ENCODE data around the gene PELO.
A peak's percentile ranks its signal among the peaks of the same experiment; 100 is the strongest.
"Not testable (repeated sequence)": the region's sequence is repeated elsewhere in the genome, so short reads cannot be mapped to it uniquely, and the experiment has no call there.

PELO gene

DNA sequence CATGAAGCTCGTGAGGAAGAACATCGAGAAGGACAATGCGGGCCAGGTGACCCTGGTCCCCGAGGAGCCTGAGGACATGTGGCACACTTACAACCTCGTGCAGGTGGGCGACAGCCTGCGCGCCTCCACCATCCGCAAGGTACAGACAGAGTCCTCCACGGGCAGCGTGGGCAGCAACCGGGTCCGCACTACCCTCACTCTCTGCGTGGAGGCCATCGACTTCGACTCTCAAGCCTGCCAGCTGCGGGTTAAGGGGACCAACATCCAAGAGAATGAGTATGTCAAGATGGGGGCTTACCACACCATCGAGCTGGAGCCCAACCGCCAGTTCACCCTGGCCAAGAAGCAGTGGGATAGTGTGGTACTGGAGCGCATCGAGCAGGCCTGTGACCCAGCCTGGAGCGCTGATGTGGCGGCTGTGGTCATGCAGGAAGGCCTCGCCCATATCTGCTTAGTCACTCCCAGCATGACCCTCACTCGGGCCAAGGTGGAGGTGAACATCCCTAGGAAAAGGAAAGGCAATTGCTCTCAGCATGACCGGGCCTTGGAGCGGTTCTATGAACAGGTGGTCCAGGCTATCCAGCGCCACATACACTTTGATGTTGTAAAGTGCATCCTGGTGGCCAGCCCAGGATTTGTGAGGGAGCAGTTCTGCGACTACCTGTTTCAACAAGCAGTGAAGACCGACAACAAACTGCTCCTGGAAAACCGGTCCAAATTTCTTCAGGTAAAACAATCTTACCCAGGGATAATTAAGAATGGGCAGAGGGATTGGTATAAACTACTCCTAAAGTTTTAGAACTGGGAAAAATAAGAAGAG is 12.9 kb downstream of the PELO start:
- peak; percentile 63 for DNase-seq (ENCODE audit: low spot score)

DNA sequence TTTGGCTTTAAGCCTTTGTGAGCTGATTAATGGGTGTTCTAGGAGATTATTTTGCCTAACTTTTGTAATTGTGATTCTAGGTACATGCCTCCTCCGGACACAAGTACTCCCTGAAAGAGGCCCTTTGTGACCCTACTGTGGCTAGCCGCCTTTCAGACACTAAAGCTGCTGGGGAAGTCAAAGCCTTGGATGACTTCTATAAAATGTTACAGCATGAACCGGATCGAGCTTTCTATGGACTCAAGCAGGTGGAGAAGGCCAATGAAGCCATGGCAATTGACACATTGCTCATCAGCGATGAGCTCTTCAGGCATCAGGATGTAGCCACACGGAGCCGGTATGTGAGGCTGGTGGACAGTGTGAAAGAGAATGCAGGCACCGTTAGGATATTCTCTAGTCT is 13.6 kb downstream of the PELO start:
- no peak for DNase-seq (ENCODE audit: low spot score)

DNA sequence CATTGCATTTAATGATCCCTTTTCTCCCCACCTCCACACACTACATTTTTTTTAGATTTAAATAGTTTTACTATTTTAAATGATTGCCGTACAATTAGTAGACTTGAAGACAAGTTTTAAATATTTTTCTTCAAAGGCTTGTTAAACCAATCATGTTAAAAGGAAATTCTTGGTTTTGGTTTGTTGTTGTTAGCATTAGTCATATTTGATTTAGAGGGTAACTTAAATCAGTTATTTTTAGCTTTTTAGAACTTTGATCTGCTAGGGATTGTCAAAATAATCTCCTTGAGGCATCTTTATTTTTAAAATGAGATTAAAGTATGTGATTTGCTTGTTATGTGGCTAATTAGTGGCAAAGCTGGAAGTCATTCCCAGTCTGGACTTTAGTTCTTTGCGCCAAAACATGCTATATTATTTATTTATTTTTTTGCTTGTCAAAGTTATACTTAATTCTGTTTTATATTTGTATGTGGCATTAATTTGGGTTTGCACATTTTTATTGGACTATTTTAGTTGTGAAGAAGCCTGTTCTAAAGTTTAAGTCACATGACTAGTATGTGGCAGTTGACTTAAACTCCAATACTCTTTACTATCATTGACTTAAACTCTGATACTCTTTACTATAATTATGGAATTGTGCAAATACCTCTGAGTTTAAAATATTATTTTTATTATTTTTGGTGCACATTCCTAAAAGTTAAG is 14.7 kb downstream of the PELO start:
- DNase-seq (ENCODE audit: low spot score): no peak

DNA sequence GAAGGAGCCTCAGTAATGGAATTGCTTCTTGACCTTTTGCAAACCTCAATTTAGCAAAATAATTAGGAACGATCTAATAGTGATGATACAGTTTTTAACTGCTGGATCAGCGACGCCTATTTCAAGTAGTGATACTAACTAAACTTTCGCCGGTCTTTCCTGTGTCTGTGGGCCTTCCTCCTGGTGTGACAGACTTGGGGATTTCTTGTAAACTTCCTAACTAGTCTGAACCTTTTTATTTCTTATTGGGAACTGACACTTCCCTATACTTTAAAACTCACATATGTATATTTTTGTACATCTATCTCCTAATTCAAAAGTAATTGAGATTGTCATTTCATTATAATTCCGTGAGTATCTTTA is 15.2 kb downstream of the PELO start:
- no peak for DNase-seq (ENCODE audit: low spot score)

DNA sequence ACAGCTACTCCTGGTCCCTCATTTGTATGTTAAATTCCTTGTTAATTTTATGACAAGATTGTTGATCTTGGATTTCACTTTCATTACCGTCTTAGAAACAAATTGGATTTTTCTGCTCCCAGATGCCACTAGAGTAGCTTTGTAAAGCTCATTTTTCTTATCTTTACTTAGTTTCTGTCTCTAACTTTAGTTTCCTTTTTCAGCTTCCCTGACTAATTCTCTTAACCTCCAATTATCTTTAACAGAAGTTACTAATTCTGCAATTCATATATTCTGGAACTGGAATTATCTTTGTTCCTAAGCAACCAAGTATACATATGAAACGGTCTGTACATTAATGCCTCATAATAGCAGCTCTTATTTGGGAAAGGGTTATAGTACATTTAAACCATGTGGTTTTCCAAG is 16.7 kb downstream of the PELO start:
- no peak for DNase-seq (ENCODE audit: low spot score)

DNA sequence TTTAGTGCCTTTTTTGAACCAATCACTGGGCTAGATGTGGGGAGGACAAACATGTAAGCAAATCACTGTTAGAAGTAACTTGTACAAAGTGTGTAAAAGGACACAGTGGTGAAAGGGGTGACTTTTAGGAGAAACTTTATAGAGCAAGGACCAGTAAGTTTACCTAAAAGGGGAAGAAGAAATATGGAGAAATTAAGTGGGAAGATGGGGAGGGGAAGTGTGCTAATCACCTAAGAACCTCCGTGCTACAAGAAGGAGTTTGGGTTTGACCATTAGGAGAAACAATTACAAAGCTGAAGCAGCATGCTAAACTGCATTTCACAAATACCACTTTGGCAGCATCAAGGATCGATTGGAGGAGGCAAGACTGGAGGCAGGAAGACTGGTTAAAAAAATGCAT is 17.3 kb downstream of the PELO start:
- no peak for DNase-seq (ENCODE audit: low spot score)

DNA sequence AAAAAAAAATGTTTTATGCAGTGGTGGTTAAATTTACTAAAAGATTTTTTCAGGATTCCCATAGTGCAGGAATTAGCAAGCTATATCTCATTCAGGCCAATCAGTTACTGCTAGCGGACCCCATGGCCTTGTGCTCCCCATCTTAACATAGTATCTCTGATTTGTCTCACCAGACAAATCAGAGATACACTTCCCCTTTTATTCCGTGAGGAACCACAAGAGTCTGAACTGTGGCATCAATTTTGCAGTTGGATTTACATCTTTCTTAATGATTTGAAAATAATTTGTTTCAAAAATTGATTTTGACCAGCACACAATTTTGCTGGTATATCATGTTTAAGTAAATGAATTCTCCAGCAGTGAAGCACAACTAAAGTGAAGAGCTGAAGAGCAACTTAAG is 17.9 kb downstream of the PELO start:
- no peak for DNase-seq (ENCODE audit: low spot score)

DNA sequence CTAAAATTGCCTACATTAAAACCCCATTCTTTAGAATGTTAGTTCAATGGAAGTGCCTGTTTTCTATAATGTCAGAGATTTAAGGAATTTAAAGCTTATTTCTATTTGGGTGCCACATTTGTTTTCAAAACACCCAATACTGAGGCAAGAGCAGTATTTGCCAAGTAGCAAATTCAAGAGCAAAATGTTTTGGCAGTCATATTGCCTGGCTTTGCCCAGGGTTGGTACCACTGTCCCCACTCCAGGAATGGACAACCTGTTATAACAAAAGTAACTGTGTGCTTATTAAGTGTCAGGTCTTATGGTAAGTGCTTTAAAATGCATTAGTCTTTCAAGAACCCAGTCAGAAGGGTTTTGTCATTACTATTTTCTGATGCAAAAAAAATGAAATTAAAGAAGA is 19.3 kb downstream of the PELO start:
- DNase-seq (ENCODE audit: low spot score): no peak

DNA sequence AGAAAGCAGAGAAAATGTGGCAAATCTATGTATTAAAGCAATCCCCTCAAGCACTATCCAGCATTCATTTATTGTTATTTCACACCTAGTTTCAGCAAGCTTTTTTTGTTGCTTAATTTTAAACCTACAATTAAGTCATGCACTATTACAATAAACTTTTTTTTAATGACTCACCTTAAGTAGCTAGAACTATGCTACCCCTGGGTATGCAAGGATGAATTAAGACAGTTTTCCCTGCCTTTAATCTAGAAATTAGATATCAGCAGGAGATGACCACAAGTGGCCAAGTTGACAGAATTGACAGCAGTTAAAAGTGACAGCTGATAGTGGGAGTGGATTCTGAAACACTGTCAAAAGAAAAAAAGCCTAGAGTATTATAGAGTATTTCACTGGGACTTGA is 20.0 kb downstream of the PELO start:
- no peak for DNase-seq (ENCODE audit: low spot score)

DNA sequence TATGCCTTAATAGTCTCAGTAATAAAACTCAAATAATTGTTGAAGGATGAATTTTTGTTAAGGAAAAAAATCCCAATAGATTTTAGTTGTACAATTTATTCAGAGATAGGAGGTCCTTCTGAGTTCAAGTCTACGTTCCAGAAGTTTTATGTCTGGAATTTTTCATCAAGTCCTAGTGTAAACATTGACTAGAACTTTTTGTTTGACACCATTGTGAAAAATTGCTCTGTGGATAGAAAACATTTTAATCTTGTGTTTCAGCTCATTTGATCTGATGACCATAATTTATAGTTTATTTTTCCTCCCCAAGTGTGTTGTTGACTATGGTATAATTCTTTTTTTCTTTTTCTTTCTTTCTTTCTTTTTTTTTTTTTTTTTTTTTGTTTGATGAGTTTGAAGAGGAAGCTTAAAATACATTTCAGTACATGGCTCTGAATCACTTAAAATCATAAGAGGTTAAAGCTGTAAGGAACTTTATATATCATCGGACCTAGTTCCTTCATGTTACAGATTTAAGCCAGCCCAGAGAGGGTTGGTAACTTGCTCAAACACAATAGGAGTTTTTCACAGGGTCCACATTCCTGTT is 20.7 kb downstream of the PELO start:
- no peak for DNase-seq (ENCODE audit: low spot score)

DNA sequence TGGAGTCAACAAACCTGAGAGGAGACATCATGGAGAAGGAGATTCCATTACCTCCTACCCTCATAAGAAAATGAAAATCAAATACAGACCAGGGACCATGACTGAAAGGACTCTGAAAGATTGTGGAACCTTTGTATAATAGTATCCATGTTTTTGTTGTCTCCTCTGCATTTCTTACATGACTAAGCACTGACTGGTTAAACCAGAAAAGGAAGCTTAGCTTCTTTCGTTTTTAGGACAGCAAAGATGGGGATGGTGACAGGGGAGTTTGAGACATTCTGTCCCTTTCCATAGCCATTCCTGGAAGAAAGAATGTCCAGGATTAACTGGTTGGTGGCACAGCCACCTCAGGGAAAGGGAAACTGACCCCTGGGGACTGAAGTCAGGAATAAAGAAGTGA is 22.2 kb downstream of the PELO start:
- peak; percentile 29 for DNase-seq (ENCODE audit: low spot score)

DNA sequence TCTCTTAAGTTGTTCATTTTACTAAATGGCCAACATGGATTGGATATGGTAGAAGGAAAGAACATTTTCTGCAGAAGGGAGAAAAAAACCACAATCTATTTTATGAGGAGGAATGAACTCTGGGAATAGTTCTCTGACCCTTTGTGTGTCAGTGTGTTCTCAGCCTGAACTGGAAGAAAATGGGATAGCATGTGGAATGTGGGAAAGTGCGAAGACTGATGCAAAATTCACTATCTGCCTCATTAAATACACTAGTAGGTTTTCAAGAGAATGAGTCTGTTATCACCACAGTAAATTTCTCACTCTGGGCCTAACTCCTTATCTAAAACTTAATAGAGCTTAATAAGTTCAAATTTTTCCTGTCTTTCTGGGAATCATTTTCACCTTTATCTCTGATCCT is 22.7 kb downstream of the PELO start:
- no peak for DNase-seq (ENCODE audit: low spot score)

DNA sequence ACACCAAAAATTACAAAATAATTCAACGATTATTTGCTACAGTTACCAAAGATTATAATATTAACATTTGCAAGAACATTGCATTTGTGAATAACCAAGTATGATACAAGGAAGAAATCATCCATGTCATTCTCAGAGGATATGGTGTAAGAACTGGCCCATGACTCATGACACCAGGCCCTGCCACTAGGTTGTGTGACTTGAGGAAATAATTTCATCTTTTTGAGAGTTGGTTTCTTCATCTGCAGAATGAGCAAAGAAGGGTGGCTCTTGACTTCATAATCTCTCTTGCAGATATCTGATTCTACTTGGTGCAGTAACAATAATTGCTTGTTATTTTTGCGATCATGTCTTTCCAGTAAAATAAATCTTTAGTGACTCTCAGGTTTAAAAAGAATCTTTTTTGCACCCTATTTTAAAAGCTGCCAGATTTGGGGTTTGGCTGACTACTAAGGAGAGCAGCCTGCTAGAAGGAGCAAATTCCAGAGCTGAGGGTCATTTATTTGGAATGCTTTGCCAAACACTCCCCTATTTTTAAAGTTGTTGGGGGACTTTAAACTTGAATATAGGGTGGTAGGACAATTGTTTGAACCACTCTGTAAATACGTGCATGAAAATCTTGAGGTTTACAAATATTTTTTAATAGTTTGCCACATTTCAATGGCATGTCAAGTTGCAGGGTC is 23.5 kb downstream of the PELO start:
- peak; percentile 60 for DNase-seq (ENCODE audit: low spot score)

DNA sequence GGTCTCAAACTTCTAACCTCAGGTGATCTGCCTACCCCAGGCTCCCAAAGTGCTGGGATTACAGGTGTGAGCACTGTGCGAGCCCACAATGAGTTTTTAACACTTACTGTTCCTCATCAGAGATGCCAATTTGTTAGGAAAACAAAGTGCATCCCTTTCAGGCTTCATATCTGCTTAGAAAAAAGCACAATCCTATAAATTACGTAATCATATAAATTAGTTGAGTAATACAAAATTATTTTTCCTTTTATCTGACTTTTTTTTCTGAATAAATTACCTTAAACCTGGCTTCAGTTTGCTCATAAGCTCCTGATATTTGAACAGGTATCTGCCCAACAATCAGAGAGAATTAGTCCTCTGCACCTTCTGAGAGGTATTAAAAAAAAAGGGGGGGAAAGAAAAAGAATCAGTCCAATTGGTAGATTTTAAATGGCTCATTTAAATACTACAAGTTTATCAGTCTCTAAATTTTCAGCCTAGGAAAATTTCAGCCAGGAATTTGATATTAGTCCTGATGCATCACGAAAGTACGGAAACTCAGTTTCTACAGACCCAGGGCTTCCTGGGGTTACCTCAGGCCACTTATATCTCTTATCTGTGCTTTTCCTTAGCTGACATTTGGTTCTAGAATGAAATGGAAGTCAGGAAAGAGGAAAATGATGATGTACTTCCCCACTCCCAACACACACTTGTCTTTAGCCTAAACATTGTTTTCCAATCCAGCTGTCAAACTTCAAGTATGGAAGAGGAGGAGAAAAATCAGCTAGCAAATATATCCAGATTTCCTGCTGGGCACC is 26.8 kb downstream of the PELO start:
- DNase-seq (ENCODE audit: low spot score): no peak

DNA sequence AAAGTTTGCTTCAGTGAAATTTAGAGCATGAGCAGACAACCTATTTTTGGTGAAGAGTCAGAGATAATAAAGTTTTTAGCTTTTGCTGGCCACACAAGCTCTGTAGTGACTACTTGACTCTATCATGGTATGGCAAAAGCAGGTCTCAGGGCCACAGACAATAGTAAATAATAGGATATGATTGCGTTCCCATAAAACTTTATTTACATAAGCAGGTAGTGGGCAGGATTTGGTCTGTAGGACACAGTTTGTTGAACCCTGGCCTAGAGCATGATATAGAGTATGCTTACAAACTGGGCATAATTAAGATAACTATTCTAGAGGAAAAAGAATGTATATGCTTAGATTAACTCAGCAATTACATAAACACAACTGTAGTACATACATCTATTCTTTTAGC is 30.1 kb downstream of the PELO start:
- no peak for DNase-seq (ENCODE audit: low spot score)

DNA sequence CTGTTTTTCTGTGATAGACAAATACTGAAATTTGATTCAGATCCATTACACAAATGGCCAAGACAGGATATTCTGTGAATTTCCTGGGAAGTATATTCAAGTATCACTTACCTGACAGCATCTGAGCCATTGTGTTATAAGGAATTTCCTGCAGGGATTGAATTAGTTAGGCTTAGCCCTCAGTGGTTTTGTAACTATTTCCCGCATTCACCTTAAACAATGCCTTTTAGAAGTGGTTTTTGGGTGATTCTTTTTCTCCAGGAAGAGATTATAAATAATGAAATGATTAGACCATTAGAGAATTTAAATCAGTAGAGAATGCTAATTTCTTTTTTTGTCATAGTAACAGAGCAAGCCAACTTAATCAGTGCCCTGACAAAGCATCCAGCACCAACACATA is 30.6 kb downstream of the PELO start:
- no peak for DNase-seq (ENCODE audit: low spot score)

DNA sequence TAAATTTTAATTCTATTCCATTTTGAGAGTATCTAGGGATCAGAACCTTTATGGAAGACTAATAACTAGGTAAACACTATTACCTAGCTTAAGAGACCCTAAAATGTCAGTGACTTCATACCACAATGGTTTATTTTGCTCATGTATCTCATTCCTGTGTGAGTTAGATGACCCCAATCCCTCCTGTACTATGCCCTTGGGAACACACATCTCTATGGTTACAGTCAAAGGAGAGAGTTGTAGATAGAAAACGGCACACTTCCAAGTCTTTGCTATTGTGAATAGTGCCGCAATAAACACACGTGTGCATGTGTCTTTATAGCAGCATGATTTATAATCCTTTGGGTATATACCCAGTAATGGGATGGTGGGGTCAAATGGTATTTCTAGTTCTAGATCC is 31.1 kb downstream of the PELO start:
- DNase-seq (ENCODE audit: low spot score): not testable (repeated sequence)

DNA sequence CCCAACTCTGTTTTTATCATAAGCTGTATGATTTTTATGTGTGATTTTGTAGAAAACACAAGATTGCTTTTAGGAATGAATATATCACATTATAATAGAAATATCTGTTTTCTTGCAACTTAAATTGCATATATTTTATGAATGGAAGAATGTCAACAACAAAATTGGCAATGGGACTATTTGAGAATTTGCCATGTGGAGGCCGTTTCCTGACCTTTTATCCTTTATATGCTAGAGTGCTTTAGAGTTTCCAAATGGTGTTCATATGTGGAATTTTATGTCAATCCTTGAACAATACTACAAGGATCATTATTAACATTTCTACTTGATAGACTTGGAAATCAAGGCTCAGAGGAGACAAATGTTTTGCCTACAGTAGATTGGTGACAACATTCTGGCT is 34.2 kb downstream of the PELO start:
- DNase-seq (ENCODE audit: low spot score): no peak

DNA sequence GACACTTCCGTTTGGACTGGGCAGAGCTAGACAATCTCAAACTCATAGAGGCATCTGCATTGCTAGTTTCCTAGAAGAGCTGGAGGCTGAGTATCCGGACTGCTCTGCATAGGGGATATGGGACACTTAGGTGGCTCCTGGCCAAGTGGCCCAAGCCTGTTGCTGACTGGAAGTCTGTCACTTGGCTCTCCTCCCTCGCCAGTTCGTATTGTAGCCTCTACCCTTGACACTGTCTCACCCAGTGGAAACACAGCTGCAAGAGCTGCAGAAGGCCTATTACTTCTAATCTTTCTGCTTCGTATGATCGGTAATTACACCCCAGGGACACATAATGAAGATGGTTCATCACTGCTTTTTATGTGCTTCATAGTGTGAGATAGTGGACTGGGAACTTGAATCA is 34.7 kb downstream of the PELO start:
- no peak for DNase-seq (ENCODE audit: low spot score)

DNA sequence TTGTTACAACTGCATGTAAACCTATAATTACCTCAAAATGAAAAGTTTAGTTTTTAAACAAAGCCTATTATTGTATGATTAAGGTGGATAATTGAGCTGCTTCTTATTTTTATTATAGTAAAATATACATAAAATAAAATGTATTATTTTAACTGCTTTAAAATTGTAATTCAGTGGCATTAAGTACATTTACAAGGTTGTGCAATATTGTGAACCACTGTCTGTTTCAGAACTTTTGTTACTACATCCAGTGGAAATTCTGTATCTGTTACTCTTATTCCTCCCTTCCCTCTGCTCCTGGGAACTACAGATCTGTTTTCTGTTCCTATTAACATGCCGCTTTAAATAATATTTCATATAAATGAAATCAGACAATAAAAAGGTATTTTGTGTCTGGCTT is 37.1 kb downstream of the PELO start:
- no peak for DNase-seq (ENCODE audit: low spot score)

DNA sequence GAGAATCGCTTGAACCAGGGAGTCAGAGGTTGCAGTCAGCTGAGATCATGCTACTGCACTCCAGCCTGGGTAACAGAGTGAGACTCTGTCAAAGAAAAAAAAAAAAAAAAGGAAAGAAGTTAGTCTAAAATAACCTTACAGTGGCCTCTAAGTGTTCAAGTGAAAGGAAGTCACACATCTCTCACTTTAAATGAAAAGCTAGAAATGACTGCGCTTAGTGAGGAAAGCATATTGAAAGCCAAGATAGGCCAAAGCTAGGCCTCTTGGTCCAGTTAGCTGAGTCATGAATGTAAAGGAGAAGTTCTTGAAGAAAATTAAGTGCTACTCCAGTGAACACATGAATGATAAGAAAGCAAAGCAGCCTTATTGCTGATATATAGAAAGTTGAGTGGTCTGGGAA is 38.1 kb downstream of the PELO start:
- no peak for DNase-seq (ENCODE audit: low spot score)

DNA sequence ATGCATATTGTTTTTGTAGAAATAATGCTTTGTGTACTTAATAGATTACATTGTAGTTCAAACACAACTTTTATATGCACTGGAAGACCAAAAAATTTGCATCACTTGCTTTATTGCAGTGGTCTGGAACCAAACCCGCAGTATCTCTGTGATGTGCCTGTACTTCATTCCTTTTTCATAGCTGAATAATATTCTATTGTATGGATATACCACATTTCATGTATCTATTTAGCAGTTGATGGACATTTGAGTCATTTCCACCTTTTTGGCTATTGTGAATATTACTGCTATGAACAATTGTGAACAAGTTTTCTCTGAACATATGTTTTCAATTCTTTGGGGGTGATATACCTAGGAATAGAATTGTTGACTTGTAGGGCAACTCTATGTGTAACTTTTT is 40.1 kb downstream of the PELO start:
- DNase-seq (ENCODE audit: low spot score): no peak

All from AG20443 (cell line).